GM18499 (cell line): Measurements from ENCODE around the gene TMEM87A.
"Not testable (repeated sequence)": the region's sequence is repeated elsewhere in the genome, so short reads cannot be mapped to it uniquely, and the experiment has no call there.

ENCODE experiments used
- ATAC-seq: cut with Tn5 transposase; IDR thresholded peaks from one replicate; pipeline ENCODE4 v1.9.1; 2021; ENCODE audit warnings: moderate number of reproducible peaks; ENCODE audit not compliant: insufficient read depth, unreplicated experiment

The TMEM87A gene

GRCh38 chr15:42272939-42273899 is at the start of gene TMEM87A, which contains the start of gene GANC:
TSS of gene TMEM87A (minus strand) at chr15:42273433. CDS start at chr15:42273398, 35 bp downstream.
TSS of gene GANC (plus strand) at chr15:42273201. CDS start at chr15:42274482, 1,281 bp downstream.
- peak; percentile 52 for ATAC-seq

GRCh38 chr15:42319206-42319605 is 46.0 kb upstream of the TMEM87A start:
- no peak for ATAC-seq

GRCh38 chr15:42316282-42316805 is 43.1 kb upstream of the TMEM87A start:
- ATAC-seq: not testable (repeated sequence)

GRCh38 chr15:42315521-42315920 is 42.3 kb upstream of the TMEM87A start:
- ATAC-seq: no peak

- no peak for ATAC-seq
Observed at GRCh38 chr15:42314818-42315217, 41.6 kb upstream of the TMEM87A start.

- no peak for ATAC-seq
Observed at GRCh38 chr15:42313463-42313862, 40.2 kb upstream of the TMEM87A start.

- ATAC-seq: no peak
Observed at GRCh38 chr15:42306681-42307080, 33.4 kb upstream of the TMEM87A start.

- ATAC-seq: not testable (repeated sequence)
Observed at GRCh38 chr15:42301004-42301403, 27.8 kb upstream of the TMEM87A start.

GRCh38 chr15:42289166-42289565 is 15.9 kb upstream of the TMEM87A start:
- no peak for ATAC-seq

- no peak for ATAC-seq
Observed at GRCh38 chr15:42287931-42288330, 14.7 kb upstream of the TMEM87A start.

GRCh38 chr15:42286445-42287029 is 13.3 kb upstream of the TMEM87A start:
- ATAC-seq: no peak

- ATAC-seq: no peak
Observed at GRCh38 chr15:42285034-42285433, 11.8 kb upstream of the TMEM87A start.

- ATAC-seq: no peak
Observed at GRCh38 chr15:42284551-42284950, 11.3 kb upstream of the TMEM87A start.

- no peak for ATAC-seq
Observed at GRCh38 chr15:42283671-42284070, 10.4 kb upstream of the TMEM87A start.

GRCh38 chr15:42282926-42283325 is 9.7 kb upstream of the TMEM87A start:
- no peak for ATAC-seq

- no peak for ATAC-seq
Observed at GRCh38 chr15:42282344-42282743, 9.1 kb upstream of the TMEM87A start.

- ATAC-seq: no peak
Observed at GRCh38 chr15:42279234-42279723, 6.0 kb upstream of the TMEM87A start.

- no peak for ATAC-seq
Observed at GRCh38 chr15:42276762-42277161, 3.5 kb upstream of the TMEM87A start.

GRCh38 chr15:42275780-42276391 is 2.7 kb upstream of the TMEM87A start:
- ATAC-seq: no peak

- no peak for ATAC-seq
Observed at GRCh38 chr15:42274702-42274989, 1.4 kb upstream of the TMEM87A start.
